Muscle of arm (tissue), 12 donors: Measurements from ENCODE around the gene IL17RC. TPM values are rescaled to one million over a fixed set of nuclear protein-coding genes. Genes with fewer than 3 reads are reported as not detected.

Source experiments
- DNase-seq: peaks from one replicate; pipeline ENCODE4 v3.0.0-alpha.2; 2013
- polyA plus RNA-seq, 12 donors: library from polyadenylated mRNA; unstranded; fragments of 120-200 nt; gene quantifications; one replicate each; pipeline ENCODE4 v1.2.1, GENCODE V29; 2013; ENCODE audit not compliant: insufficient read length in 12 of 12

The IL17RC gene
- polyA plus RNA-seq, 12 donors = 15.8 to 42.8 (median 23.4) TPM; not detected in 1

GRCh38 chr3:9978710-9979305 lies 61.9 kb downstream of the IL17RC start:
- DNase-seq = no peak

GRCh38 chr3:9980251-9980650 lies 63.4 kb downstream of the IL17RC start:
- DNase-seq = no peak

Other genes starting within 250 kb of the IL17RC start
- gene CPNE9, start 213.3 kb upstream of the IL17RC start, polyA plus RNA-seq = under 1 TPM in 1 of 12 donors, not detected in 11; 0.29 TPM
- 10 to 100 TPM in 10 of 12 donors, 1 to 10 TPM in 1, not detected in 1; 9.8 to 17.9 (median 12.3) TPM for gene BRPF1, start 185.4 kb upstream of the IL17RC start, polyA plus RNA-seq
- gene OGG1, start 167.1 kb upstream of the IL17RC start, polyA plus RNA-seq = 10 to 100 TPM in 11 of 12 donors, not detected in 1; 22.1 to 74.2 (median 27.1) TPM
- gene CAMK1, start 147.2 kb upstream of the IL17RC start, polyA plus RNA-seq = 10 to 100 TPM in 10 of 12 donors, 1 to 10 TPM in 1, not detected in 1; 9.3 to 20.0 (median 12.7) TPM
- gene TADA3, start 124.6 kb upstream of the IL17RC start, polyA plus RNA-seq = 10 to 100 TPM in 11 of 12 donors, not detected in 1; 48.4 to 60.5 (median 54.2) TPM
- gene ARPC4, start 124.0 kb upstream of the IL17RC start, polyA plus RNA-seq = 1,000 to 10,000 TPM in 1 of 12 donors, 100 to 1,000 TPM in 1, 10 to 100 TPM in 10; 64.5 to 2,172 (median 77.5) TPM
- 10 to 100 TPM in 11 of 12 donors, not detected in 1; 16.0 to 72.9 (median 30.7) TPM for gene TTLL3, start 106.8 kb upstream of the IL17RC start, polyA plus RNA-seq
- 10 to 100 TPM in 11 of 12 donors, not detected in 1; 23.6 to 37.1 (median 28.2) TPM for gene RPUSD3, start 73.1 kb upstream of the IL17RC start, polyA plus RNA-seq
- gene CIDEC, start 36.8 kb upstream of the IL17RC start, polyA plus RNA-seq = under 1 TPM in 9 of 12 donors, not detected in 3; 0.30 to 0.77 (median 0.46) TPM
- 10 to 100 TPM in 11 of 12 donors, not detected in 1; 17.2 to 33.7 (median 29.6) TPM for gene JAGN1, start 26.5 kb upstream of the IL17RC start, polyA plus RNA-seq
- 10 to 100 TPM in 2 of 12 donors, 1 to 10 TPM in 8, under 1 TPM in 1, not detected in 1; 0.96 to 67.6 (median 1.8) TPM for gene IL17RE, start 14.2 kb upstream of the IL17RC start, polyA plus RNA-seq
- 10 to 100 TPM in 11 of 12 donors, not detected in 1; 22.1 to 47.0 (median 31.3) TPM for gene CRELD1, start 16.7 kb downstream of the IL17RC start, polyA plus RNA-seq
- 1 to 10 TPM in 9 of 12 donors, under 1 TPM in 1, not detected in 2; 0.88 to 4.2 (median 1.8) TPM for gene PRRT3, start 35.3 kb downstream of the IL17RC start, polyA plus RNA-seq
- 10 to 100 TPM in 11 of 12 donors, not detected in 1; 33.9 to 49.8 (median 40.2) TPM for gene EMC3, start 69.7 kb downstream of the IL17RC start, polyA plus RNA-seq
- gene FANCD2, start 109.3 kb downstream of the IL17RC start, polyA plus RNA-seq = 100 to 1,000 TPM in 1 of 12 donors, 10 to 100 TPM in 5, 1 to 10 TPM in 6; 5.2 to 124 (median 10.0) TPM
- gene FANCD2OS, start 191.2 kb downstream of the IL17RC start, polyA plus RNA-seq = under 1 TPM in 1 of 12 donors, not detected in 11; 0.56 TPM
- gene BRK1, start 198.6 kb downstream of the IL17RC start, polyA plus RNA-seq = 100 to 1,000 TPM in 11 of 12 donors, not detected in 1; 106 to 195 (median 145) TPM
- gene VHL, start 224.7 kb downstream of the IL17RC start, polyA plus RNA-seq = 10 to 100 TPM in 11 of 12 donors, not detected in 1; 42.0 to 57.4 (median 46.9) TPM
- gene IRAK2, start 247.8 kb downstream of the IL17RC start, polyA plus RNA-seq = 1 to 10 TPM in 2 of 12 donors, under 1 TPM in 8, not detected in 2; 0.49 to 1.3 (median 0.78) TPM